ENCODE results near the gene SRC.
"Not testable (repeated sequence)": the region's sequence is repeated elsewhere in the genome, so short reads cannot be mapped to it uniquely, and the experiment has no call there.

SRC gene

GRCh38 chr20:37337208-37337991 lies 8.5 kb upstream of the SRC start:
- DNase-seq: no peak

- DNase-seq: not testable (repeated sequence)
Measured at GRCh38 chr20:37338380-37338779, 7.6 kb upstream of the SRC start.

GRCh38 chr20:37339208-37339607 lies 6.7 kb upstream of the SRC start:
- DNase-seq: no peak

GRCh38 chr20:37339764-37340109 lies 6.2 kb upstream of the SRC start:
- not testable (repeated sequence) for DNase-seq

- DNase-seq: no peak
Measured at GRCh38 chr20:37340998-37341397, 4.9 kb upstream of the SRC start.

- no peak for DNase-seq
Measured at GRCh38 chr20:37341632-37342031, 4.3 kb upstream of the SRC start.

GRCh38 chr20:37342231-37343177 lies 3.4 kb upstream of the SRC start:
- DNase-seq: no peak

GRCh38 chr20:37343212-37343993 lies 2.5 kb upstream of the SRC start:
- DNase-seq: no peak

GRCh38 chr20:37343994-37344355 lies 2.0 kb upstream of the SRC start:
- DNase-seq: no peak

- DNase-seq: no peak
Measured at GRCh38 chr20:37344506-37345338, 1.2 kb upstream of the SRC start.

GRCh38 chr20:37346236-37346534 lies 245 bp downstream of the SRC start:
- no peak for DNase-seq

- no peak for DNase-seq
Measured at GRCh38 chr20:37346535-37347346, 801 bp downstream of the SRC start.

GRCh38 chr20:37347347-37347823 lies 1.4 kb downstream of the SRC start:
- no peak for DNase-seq

GRCh38 chr20:37347891-37348791 lies 2.2 kb downstream of the SRC start:
- DNase-seq: no peak

- DNase-seq: no peak
Measured at GRCh38 chr20:37348792-37349516, 3.0 kb downstream of the SRC start.

GRCh38 chr20:37349517-37350491 lies 3.9 kb downstream of the SRC start:
- no peak for DNase-seq

- no peak for DNase-seq
Measured at GRCh38 chr20:37350649-37351574, 5.0 kb downstream of the SRC start.

Data from KG1 (cell line).